HG03520 (cell line): ENCODE results near the gene MAP2K6.
A peak's percentile ranks its signal among the peaks of the same experiment; 100 is the strongest.

Experiments
- ATAC-seq: cut with Tn5 transposase; IDR thresholded peaks from one replicate; pipeline ENCODE4 v1.9.1; 2021; ENCODE audit warnings: mild to moderate bottlenecking, moderate library complexity; ENCODE audit not compliant: unreplicated experiment

MAP2K6 gene

DNA sequence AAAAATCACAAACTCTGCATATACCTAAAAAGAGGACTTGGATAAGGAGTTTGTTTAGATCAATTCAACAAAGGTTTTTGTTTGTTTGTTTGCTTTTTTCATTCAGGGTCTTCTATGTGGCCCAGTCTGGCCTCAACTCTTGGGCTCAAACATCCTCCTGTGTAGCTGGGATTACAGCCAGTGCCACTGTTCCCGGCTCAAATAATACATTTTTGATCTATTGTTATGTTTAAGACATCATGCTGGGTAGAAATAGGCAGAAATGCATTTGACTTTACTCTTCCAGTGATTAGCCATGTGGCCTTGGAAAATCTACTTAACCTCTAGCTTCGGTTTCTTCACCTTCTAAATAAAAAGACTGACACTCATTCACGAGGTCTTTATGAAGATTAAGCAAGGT is 11.5 kb downstream of the MAP2K6 start:
- no peak for ATAC-seq

DNA sequence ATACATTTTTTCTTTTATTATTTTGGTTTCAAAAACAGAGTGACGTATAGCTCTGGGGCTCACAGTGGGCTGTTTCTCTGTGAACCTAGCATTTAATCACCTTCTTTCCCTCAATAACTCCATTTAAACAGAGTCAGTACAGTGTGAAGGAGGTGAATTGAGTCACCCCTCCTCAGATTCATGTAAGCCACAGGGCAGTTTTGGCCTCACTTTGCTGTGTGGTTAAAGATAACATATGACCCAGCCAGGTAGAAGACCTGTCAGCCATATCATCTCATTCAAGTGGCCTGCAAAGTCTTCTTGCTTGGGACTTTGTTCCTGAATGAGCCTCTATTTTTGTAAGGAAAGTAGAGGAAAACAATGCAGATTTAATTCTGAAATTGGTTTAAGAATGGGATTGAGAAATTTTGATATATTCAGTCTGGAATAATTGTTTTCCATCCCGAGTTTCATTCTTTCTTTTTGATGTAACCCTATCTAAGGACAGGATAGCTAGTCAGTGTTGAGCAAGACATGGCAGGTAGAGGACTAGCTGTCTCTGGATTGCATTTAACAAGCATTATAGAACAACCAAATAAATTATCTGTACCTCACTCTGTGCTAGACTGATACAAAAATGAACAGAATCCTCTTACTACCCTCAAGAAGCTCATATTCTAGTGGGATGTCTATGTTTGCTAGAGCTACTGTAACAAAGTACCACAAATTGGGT is 13.1 kb downstream of the MAP2K6 start:
- ATAC-seq: no peak

DNA sequence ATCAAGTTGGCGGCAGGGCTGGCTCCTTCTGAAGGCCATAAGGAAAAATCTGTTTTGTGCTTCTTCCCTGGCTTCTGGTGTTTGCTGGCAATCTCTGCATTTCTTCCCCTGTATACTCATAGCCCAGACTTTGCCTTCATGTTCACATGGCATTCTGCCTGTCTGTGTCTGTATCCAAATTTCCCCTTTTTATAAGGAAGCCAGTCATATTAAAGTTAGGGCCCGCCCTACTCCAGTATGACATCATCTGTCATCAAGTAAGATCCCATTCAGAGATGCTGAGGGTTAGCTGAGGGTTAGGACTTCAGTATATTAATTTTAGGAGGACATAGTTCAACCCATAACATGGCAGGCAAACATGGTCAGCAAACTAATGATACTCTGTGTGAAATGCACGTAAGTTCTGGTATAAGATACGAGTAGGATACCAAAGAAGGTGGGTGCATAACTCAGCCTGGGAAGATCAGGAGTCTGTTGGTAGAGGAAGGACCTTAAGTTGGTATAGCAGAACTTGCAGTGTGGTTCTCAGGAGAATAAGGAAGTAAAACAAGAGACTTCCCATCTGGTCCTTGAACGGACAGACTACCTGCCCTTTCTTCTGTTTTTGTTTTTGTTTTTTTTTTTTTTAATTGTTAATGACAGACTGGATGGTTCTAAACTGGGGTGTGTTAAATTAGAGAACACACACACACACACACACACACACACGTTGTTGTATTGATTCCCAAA is 13.9 kb downstream of the MAP2K6 start:
- no peak for ATAC-seq

DNA sequence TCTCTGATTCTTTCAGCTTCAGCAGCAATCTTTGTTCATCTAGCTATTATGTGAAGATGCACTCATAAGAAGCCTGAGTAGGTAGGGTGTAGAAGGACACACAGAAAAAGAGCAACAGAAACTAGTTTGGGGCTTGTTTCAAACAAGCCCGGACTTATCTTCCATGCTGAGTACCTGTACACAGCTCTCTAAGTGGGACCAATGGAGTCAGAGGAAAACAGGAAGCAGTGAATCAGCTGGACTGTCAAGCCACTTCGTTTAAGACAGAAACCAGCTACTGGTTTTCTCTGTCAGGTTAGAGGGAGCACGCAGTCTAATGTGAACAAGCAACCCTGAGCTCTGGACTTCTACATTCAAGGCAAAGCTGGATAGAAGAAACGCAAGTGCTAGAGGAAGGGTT is 16.0 kb downstream of the MAP2K6 start:
- ATAC-seq: no peak

DNA sequence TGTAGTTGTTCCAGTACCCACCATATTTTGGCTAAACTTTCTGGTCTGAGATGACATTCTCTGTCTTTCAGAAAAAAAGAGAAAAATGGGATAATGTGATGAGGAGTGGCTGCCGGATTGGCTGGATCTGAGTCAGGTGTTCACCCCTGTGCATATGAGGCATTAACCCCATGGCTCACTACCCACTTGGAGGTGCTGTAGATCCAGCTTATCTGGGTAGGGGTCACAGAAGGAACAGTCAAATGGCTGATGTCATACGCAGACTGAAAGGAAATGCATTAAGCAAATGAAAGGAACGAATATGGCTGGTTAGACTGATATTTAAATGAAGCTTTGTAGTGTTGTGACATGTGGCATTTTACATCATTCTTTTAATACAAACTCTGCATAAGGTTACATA is 17.3 kb downstream of the MAP2K6 start:
- no peak for ATAC-seq

DNA sequence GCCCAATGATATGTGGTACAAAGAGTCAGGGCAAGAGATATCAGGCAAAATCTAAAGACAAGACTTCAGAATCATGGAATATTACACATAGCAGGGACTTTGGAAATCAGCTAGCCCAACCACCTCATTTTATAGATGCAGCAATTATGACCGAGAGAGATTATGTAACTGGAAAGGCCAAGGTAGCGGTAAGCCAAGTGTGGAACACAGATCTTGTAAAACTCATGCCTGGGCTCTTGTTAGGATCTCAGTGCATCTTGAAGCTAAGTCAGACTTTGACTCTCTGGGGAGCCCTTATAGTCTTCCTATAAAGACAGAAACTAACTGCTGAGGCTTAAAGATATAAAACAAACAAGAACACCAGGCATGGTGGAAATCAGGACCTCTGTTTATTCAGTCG is 18.6 kb downstream of the MAP2K6 start:
- no peak for ATAC-seq

DNA sequence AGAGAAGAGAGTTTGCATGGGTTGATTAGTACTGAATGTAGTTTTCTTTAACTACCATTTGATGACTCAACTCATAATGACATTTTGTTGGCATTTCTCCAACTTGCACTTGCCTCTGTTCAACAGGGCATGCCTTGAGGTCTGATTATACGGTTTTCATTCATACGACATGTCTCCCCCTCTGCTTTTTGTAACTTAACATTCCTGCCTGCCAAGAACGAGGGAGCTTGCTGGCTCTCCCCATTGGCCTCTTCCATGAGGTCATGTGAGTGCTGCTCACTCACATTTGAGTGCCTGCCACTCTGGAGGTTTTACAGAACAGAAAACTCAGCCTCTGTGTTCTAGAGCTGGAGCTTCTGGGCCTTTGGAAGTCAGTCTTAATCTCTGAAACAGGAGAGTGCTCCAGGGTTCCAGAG is 19.7 kb downstream of the MAP2K6 start:
- ATAC-seq: no peak

DNA sequence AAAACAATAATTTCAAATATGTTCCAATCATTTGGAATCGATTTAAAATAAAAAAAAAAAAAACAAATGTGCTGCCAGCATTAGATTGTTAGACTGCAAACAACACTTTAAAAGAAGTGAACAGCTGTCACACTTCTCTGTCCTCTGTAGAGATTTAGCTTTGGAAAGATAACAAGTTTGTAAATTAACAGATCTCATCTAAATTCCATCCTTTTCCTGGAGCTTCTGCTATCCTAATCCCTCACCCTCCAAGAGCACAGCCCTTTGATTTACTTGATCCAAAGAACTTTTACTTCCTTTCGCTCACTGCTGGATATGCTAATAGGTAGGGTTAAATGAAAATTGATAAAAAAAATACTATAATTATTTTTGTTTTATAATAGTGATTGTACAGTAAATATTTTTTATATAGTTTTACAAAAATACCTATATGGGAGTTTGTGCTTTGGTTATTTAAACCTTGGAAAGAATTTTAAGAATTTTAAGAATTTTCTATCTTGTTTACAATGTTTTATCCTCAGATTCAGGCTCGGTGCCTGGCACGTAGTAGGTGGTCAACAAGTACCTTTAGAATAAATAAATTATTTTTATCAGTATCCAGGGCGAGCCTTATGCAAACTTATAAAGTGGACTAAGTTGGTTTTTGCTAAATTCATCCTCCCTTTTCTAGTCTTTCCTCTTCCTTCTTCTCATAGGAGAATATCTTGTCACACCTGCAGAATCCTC is 21.6 kb downstream of the MAP2K6 start:
- no peak for ATAC-seq

DNA sequence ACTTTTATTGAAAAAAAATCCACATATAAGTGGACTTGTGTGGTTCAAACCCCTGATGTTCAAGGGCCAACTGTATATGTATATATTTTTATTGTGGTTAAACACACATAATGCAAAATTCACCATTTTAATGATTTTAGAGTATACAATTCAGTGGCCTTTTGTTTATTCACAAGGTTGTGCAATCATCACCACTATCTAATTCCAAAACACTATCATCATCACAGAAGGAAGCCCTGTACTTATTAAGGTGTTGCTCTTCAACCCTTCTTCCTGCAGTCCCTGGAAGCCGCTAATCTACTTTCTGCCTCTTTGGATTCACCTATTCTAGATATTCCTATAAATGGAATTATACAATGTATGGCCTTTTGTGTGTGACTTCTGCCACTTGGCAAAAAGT is 23.0 kb downstream of the MAP2K6 start:
- no peak for ATAC-seq

DNA sequence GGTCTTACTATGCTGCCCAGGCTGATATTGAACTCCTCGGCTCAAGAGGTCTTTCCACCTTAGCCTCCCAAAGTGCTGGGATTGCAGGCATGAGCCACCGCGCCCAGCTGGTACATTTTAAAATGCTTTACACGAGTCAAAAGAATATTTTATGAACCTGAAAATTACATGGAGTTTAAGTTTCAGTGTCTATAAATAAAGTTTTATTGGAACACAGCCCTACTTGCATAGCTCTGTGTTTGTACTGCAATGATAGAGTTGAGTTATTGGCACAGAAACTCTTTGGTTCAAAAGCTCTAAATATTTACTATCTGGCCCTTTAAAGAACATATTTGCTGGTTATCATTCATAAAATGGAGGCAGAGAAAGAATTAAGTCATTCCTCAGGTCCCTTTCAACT is 24.3 kb downstream of the MAP2K6 start:
- no peak for ATAC-seq

DNA sequence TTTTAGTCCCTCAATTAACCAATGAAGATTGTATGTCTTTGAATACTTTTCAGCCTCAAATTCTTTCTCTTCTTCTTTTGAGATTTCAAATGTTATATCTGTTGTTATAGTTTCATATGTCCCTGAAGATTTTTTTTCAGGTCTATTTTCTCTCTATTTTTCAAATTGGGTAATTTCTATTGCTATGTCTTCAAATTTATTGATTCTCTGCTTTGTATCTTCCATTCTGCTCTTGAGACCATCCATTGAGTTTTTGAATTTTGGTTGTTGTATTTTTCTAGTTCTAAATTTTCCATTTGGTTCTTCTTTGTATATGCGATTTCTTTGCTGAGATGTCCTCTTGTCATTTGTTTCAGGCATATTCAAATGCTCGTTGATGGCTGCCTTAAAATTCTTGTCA is 26.7 kb downstream of the MAP2K6 start:
- no peak for ATAC-seq

DNA sequence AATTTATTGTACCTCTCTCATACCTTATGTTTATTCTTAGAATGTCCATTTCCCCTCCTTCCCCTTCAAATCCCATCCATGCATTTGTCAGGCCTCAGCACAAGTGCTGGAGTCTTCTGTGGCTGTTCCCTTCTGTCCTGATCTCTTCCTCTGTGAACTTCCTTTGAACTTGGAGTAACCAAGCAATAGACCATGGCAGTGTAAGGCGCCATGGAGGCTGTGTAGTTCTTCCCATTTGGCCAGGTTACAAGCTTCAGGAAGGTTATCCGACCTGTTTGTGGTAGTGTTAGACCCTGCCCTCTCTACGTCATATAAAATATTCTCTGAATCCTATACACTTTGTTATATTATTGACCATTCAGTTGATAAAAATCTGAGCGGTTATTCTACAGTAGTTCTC is 28.6 kb downstream of the MAP2K6 start:
- no peak for ATAC-seq

DNA sequence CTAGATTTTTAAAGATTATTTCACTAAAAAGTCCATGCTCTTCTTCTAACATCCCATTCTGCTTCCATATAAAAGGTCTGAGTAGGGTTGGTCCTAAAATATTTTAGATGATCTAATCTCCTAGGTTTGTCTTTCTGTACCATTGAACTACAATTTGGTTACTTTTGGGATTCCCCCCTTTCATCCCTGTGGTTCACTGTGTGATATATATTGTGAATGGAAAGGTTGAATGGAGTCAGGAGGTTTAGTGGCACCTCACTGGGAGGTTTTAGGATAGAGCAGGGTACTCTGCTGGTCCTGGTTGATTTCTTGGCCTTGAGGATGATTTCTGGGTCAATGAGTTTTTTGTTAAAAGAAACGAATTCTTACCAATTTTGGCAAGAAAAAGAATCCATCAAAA is 29.5 kb downstream of the MAP2K6 start:
- ATAC-seq: no peak

DNA sequence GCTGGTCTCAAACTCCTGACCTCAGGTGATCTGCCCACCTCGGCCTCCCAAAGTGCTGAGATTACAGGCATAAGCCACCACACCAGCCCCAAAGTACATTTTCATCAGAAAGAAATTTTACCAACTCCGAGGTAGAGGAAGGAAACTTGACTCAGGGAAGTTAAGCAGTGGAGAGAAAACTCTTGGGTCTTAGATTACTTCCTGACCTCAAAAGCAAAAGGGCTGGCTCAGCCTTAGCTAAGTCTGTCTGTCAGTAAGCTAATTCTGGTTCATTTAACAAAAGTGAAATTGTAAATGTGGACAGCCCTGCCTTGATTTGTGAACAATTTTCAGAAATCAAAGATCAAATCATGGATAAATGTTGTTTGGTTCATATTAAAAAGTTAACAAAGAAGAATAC is 30.6 kb downstream of the MAP2K6 start:
- ATAC-seq: no peak

DNA sequence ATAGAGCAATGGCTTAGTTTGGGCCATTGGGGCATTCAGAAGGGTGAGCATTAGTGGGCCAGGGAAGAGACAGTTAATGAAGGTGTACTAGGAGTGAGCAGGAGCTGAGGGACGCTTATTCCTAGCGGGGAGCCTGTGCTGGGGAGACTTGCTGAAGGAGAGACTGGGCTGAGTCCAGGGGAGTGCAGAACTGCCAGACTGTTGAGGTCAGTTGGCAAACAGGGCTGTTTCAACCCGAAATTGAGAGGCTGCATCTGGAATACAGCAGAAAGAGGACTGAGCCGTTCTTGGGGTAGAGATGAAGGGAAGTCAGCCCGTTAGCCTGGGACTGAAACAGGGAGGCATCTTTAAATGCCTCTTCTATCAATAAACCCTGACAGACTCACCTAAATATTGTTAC is 33.2 kb downstream of the MAP2K6 start:
- ATAC-seq: no peak

DNA sequence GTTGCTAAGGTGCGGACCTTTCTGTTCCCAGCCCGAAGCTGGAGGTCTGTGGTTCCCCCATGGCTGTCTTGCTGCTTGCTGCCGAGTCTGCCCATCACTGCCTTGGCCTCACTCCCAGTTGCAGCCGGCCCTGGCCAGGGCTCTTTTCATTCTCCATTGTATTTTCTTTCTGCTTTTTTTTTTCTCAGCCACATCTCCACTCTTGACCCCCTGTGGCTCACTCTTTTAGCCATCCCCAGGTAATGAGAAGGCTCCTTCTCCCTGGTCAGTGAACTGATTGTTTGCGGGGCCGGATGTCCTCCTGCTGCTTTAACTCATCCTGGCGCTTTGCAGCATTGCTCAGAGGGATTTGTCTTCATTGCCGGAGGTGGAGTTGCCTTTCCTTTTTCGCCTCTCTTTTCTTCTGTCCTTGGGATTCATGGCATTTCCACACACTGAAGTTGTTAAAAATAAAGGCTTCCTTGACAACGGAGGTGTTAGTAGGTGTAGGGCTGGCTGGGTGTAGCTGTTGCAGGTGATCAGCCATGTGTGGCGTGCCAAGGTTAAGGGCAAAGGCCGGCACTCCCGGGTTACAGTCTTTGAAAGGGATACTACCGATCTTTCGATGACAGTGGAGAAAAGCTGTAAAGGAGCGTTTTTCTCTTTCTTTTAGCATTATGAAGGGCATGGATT is 34.1 kb downstream of the MAP2K6 start:
- ATAC-seq: no peak

DNA sequence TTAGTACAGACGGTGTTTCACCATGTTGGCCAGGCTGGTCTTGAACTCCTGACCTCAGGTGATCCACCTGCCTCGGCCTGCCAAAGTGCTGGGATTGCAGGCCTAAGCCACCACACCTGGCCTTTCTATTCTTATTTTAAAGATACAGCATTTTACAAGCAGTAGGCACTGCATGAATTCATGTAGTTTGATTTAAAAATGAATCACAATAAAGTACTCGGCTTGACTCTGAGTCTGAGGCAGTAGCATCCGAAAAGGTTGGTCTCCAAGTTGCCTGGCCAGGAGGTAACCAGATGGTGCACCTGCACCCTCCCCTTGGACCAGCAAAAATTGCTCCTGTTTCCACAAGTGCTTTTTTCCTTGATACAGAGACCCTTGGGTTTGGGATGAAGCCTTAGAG is 35.6 kb downstream of the MAP2K6 start:
- no peak for ATAC-seq

DNA sequence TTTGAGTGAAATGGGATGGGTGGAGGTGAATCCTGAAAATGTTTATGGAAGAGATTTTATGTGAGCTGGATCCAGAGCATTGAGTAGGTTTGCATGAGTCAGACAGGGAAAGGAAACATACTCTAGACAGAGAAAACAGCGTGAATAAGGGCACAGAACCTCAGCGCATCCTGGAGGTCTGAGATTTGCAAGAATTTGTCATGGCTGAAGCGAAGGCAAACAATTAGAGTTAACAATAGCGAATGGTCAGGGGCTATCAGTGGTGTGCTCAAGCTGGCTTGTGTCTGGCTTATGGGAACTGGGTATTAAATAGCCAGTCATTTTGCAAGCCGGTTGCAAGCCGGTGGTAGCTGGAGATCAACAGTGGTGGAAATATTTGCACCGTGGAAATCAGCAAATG is 36.4 kb downstream of the MAP2K6 start:
- ATAC-seq: no peak

DNA sequence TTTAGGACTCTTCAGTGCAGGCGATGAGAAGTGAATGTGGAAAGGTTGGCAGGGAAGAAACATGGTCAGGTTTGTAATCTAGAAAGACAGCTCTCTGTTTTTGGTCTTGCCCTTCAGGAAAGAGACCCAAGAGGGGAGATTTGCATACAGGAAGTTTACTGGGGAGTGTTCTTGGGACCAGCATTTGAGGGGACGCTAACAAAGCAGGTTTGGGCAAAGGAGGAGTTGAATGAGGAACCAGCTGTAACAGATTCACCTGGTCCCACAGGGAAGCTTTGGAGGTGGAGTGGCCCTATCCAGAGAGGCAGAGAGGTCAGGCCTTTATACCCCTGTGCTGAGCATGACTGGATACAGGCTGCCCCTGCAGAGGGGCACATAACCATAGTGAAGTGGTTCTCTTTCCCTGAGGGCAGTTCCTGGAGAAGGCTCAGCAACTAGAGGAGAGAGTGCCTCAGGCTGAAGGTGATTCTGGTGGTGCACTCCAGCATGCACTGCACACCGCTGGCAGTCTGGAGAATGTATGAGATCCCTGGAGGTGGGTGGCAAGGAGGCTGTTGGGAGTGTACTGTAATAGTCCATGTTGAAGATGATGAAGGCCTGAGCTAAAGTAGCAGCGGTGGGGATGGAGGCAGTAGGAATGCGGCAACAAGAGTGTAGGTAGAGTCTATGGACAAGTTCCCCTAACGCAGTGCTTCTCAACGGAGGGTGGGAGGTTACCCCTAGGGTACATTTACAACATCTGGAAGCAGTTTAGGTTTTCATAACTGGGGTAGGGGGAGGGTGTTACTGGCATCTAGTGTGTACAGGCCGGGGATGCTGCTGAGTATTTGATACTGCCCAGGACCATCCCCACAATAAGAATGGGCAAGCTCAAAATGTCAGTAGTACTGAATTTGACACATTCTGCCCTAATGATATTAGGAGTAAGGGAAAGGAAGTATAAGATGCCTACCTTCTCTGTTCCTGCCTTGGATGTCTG is 37.2 kb downstream of the MAP2K6 start:
- ATAC-seq: peak; percentile 65

DNA sequence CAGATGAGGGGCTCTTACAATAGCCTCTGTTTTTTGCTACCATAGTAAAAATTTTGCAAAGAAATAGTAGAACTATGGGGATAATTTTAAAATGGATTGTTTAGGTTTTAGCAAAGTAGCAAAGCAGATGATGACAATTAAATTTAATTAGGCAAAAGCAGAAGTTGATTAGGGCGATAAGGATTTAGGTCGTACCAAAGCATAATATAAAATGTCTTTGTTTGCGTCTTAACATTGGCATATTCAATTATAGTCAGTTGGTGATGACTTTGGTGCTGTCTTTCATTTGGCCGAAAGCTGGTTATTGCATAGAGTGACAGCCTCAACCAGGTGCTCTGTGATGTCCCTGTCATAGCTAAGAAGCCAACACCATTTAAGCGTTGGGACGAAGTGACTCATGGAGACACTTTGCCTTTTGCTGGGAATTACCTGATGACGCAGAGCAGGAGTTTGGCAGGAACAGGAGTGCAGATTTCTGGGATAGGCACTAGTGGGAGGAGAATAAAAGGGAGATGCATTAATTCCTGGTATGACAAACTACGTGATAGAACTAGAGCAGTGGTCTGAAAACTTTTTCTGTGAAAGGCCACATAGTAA is 38.3 kb downstream of the MAP2K6 start:
- no peak for ATAC-seq
